Activated CD8-positive, alpha-beta memory T cell treated with anti-CD3 and anti-CD28 coated beads, Interleukin-2, amount 50 U/mL, for 24 hours (primary cell): ENCODE measurements around the gene AKAP6.

ENCODE experiments used
- DNase-seq: peaks from one replicate; pipeline ENCODE4 v3.0.0-alpha.2; 2020; ENCODE audit errors: extremely low read depth

The AKAP6 gene

GRCh38 chr14:32531942-32532515 lies 202.9 kb downstream of the AKAP6 start:
- DNase-seq: no peak

GRCh38 chr14:32534145-32534544 lies 205.0 kb downstream of the AKAP6 start:
- no peak for DNase-seq

- no peak for DNase-seq
Measured at GRCh38 chr14:32536175-32536574, 207.1 kb downstream of the AKAP6 start.

- DNase-seq: no peak
Measured at GRCh38 chr14:32537166-32537565, 208.1 kb downstream of the AKAP6 start.

GRCh38 chr14:32542507-32542906 lies 213.4 kb downstream of the AKAP6 start:
- DNase-seq: no peak

- DNase-seq: no peak
Measured at GRCh38 chr14:32545095-32545494, 216.0 kb downstream of the AKAP6 start.

GRCh38 chr14:32545506-32546210 lies 216.6 kb downstream of the AKAP6 start:
- no peak for DNase-seq

GRCh38 chr14:32546246-32546645 lies 217.1 kb downstream of the AKAP6 start:
- no peak for DNase-seq

GRCh38 chr14:32552766-32553165 lies 223.7 kb downstream of the AKAP6 start:
- no peak for DNase-seq

- DNase-seq: no peak
Measured at GRCh38 chr14:32559048-32559447, 229.9 kb downstream of the AKAP6 start.

- no peak for DNase-seq
Measured at GRCh38 chr14:32559590-32559989, 230.5 kb downstream of the AKAP6 start.

- no peak for DNase-seq
Measured at GRCh38 chr14:32560209-32560857, 231.2 kb downstream of the AKAP6 start.

GRCh38 chr14:32561520-32561919 lies 232.4 kb downstream of the AKAP6 start:
- DNase-seq: no peak

GRCh38 chr14:32564596-32564995 lies 235.5 kb downstream of the AKAP6 start:
- no peak for DNase-seq

GRCh38 chr14:32565256-32565655 lies 236.2 kb downstream of the AKAP6 start:
- no peak for DNase-seq

- DNase-seq: no peak
Measured at GRCh38 chr14:32567543-32568384, 238.7 kb downstream of the AKAP6 start.

GRCh38 chr14:32571551-32571950 lies 242.5 kb downstream of the AKAP6 start:
- no peak for DNase-seq

GRCh38 chr14:32571995-32572866 lies 243.1 kb downstream of the AKAP6 start:
- DNase-seq: no peak

- DNase-seq: no peak
Measured at GRCh38 chr14:32572867-32573150, 243.7 kb downstream of the AKAP6 start.

- no peak for DNase-seq
Measured at GRCh38 chr14:32574269-32574668, 245.2 kb downstream of the AKAP6 start.

GRCh38 chr14:32576088-32576795 lies 247.1 kb downstream of the AKAP6 start:
- no peak for DNase-seq
